Inflammatory macrophage treated with lipopolysaccharide for 4 hours (primary cell): ENCODE results near the gene MCRIP2.

Source experiments
- DNase-seq: peaks from one replicate; pipeline ENCODE4 v3.0.0-alpha.2; 2020

Gene MCRIP2

GRCh38 chr16:617855-618254, 23.8 kb upstream of the MCRIP2 start:
- DNase-seq: no peak

- DNase-seq: no peak
Observed at GRCh38 chr16:619476-620100, 22.0 kb upstream of the MCRIP2 start.

GRCh38 chr16:620700-621525, 20.7 kb upstream of the MCRIP2 start:
- DNase-seq: no peak

GRCh38 chr16:621526-622105, 20.0 kb upstream of the MCRIP2 start:
- no peak for DNase-seq

GRCh38 chr16:622920-623280, 18.7 kb upstream of the MCRIP2 start:
- DNase-seq: no peak

- DNase-seq: no peak
Observed at GRCh38 chr16:624526-625070, 17.0 kb upstream of the MCRIP2 start.

GRCh38 chr16:625117-625976, 16.3 kb upstream of the MCRIP2 start:
- no peak for DNase-seq

GRCh38 chr16:625977-626765, 15.5 kb upstream of the MCRIP2 start:
- DNase-seq: no peak

GRCh38 chr16:626787-627453, 14.7 kb upstream of the MCRIP2 start:
- no peak for DNase-seq

GRCh38 chr16:627454-628239, 14.0 kb upstream of the MCRIP2 start:
- no peak for DNase-seq

- no peak for DNase-seq
Observed at GRCh38 chr16:628321-629061, 13.1 kb upstream of the MCRIP2 start.

GRCh38 chr16:629185-629832, 12.3 kb upstream of the MCRIP2 start:
- no peak for DNase-seq

GRCh38 chr16:629833-630248, 11.8 kb upstream of the MCRIP2 start:
- no peak for DNase-seq

GRCh38 chr16:630249-630814, 11.3 kb upstream of the MCRIP2 start:
- DNase-seq: peak; percentile 25

GRCh38 chr16:630815-631405, 10.7 kb upstream of the MCRIP2 start, which contains the start of gene WFIKKN1:
Gene WFIKKN1 (plus strand): TSS chr16:630985. CDS start chr16:631254, 269 bp downstream.
- DNase-seq: no peak

GRCh38 chr16:631808-632358, 9.7 kb upstream of the MCRIP2 start:
- DNase-seq: no peak

GRCh38 chr16:632486-633335, 8.9 kb upstream of the MCRIP2 start:
- no peak for DNase-seq
